HG03025 (cell line): ENCODE results near the gene GPR15LG.
"Not testable (repeated sequence)": the region's sequence is repeated elsewhere in the genome, so short reads cannot be mapped to it uniquely, and the experiment has no call there.

Source experiments
- ATAC-seq: cut with Tn5 transposase; IDR thresholded peaks from one replicate; pipeline ENCODE4 v1.9.1; 2021; ENCODE audit warnings: mild to moderate bottlenecking, moderate library complexity; ENCODE audit not compliant: unreplicated experiment, low FRiP score

GPR15LG gene

GRCh38 chr10:84164442-84164841, 9.2 kb upstream of the GPR15LG start:
- ATAC-seq, result no peak

- no peak for ATAC-seq
Measured at GRCh38 chr10:84166620-84167288, 6.8 kb upstream of the GPR15LG start.

GRCh38 chr10:84167289-84167653, 6.3 kb upstream of the GPR15LG start:
- not testable (repeated sequence) for ATAC-seq

GRCh38 chr10:84168382-84168781, 5.2 kb upstream of the GPR15LG start:
- ATAC-seq, result not testable (repeated sequence)

GRCh38 chr10:84171237-84171636, 2.4 kb upstream of the GPR15LG start:
- ATAC-seq, result not testable (repeated sequence)

- peak; percentile 26 for ATAC-seq
Measured at GRCh38 chr10:84171700-84172466, 1.7 kb upstream of the GPR15LG start.

- peak; percentile 60 for ATAC-seq
Measured at GRCh38 chr10:84172467-84173356, 889 bp upstream of the GPR15LG start.

GRCh38 chr10:84175436-84175835, 1.8 kb downstream of the GPR15LG start:
- ATAC-seq, result no peak

GRCh38 chr10:84176351-84176750, 2.8 kb downstream of the GPR15LG start:
- no peak for ATAC-seq

- ATAC-seq, result no peak
Measured at GRCh38 chr10:84176836-84177474, 3.4 kb downstream of the GPR15LG start.

- peak; percentile 38 for ATAC-seq
Measured at GRCh38 chr10:84177541-84178141, 4.0 kb downstream of the GPR15LG start.

GRCh38 chr10:84178160-84178609, 4.6 kb downstream of the GPR15LG start:
- ATAC-seq, result no peak

GRCh38 chr10:84179059-84179710, 5.6 kb downstream of the GPR15LG start:
- ATAC-seq, result peak; percentile 91

- ATAC-seq, result not testable (repeated sequence)
Measured at GRCh38 chr10:84180386-84180785, 6.8 kb downstream of the GPR15LG start.

GRCh38 chr10:84181631-84182030, 8.0 kb downstream of the GPR15LG start:
- no peak for ATAC-seq

GRCh38 chr10:84184517-84184916, 10.9 kb downstream of the GPR15LG start:
- ATAC-seq, result no peak

GRCh38 chr10:84185526-84186175, 12.1 kb downstream of the GPR15LG start:
- ATAC-seq, result no peak

GRCh38 chr10:84188815-84189214, 15.2 kb downstream of the GPR15LG start:
- no peak for ATAC-seq

GRCh38 chr10:84190621-84191020, 17.0 kb downstream of the GPR15LG start:
- no peak for ATAC-seq
